ENCODE measurements around the gene ADD3. TPM values are rescaled to one million over a fixed set of nuclear protein-coding genes. Genes with fewer than 3 reads are reported as not detected.
"Not testable (repeated sequence)": the region's sequence is repeated elsewhere in the genome, so short reads cannot be mapped to it uniquely, and the experiment has no call there.

ADD3 gene
- total RNA-seq, 1 donor from 2014 or later, result 94.6 TPM

GRCh38 chr10:110115784-110116520 is 108.2 kb downstream of the ADD3 start:
- Histone ChIP-seq H3K27ac (no peak overlapping the region), H3K27me3 (ENCODE audit: low read depth) (no peaks in the 10 kb centered on the region), H3K4me3 (no peak overlapping the region), H3K9me3 (no peaks in the 10 kb centered on the region), H3K4me1 (no peaks in the 10 kb centered on the region), H3K36me3 (peaks cover 55% of the 10 kb centered on the region)
- DNase-seq (no peak), ATAC-seq (no peak)
- intact Hi-C loops (cut with DNase I), result no loop called here
- no peak for TF ChIP-seq CTCF (IDR thresholded peaks at IDR 0.05)

GRCh38 chr10:110118891-110119621 is 111.3 kb downstream of the ADD3 start:
- no peak for TF ChIP-seq CTCF (IDR thresholded peaks at IDR 0.05)
- H3K36me3 ChIP-seq, result peaks cover 66% of the 10 kb centered on the region
- H3K4me3 ChIP-seq, result no peak overlapping the region
- no peak overlapping the region for H3K27ac ChIP-seq
- ATAC-seq (peak; percentile 43 to 79), DNase-seq (no peak)
- no peaks in the 10 kb centered on the region for H3K9me3 ChIP-seq
- intact Hi-C loops (cut with DNase I), result no loop called here
- H3K27me3 ChIP-seq (ENCODE audit: low read depth), result no peaks in the 10 kb centered on the region
- no peaks in the 10 kb centered on the region for H3K4me1 ChIP-seq

- no peak overlapping the region for H3K4me3 ChIP-seq
- H3K36me3 ChIP-seq, result peaks cover 69% of the 10 kb centered on the region
- DNase-seq (no peak), ATAC-seq (no peak)
- no peaks in the 10 kb centered on the region for H3K9me3 ChIP-seq
- H3K27ac ChIP-seq, result no peak overlapping the region
- TF ChIP-seq CTCF (IDR thresholded peaks at IDR 0.05), result no peak
- intact Hi-C loops (cut with DNase I), result no loop called here
- no peaks in the 10 kb centered on the region for H3K27me3 ChIP-seq (ENCODE audit: low read depth)
- no peaks in the 10 kb centered on the region for H3K4me1 ChIP-seq
Measured at GRCh38 chr10:110123594-110123993, 115.8 kb downstream of the ADD3 start.

- TF ChIP-seq CTCF (IDR thresholded peaks at IDR 0.05), result no peak
- intact Hi-C loops (cut with DNase I), result no loop called here
- Histone ChIP-seq H3K4me3 (no peak overlapping the region), H3K4me1 (no peaks in the 10 kb centered on the region), H3K27me3 (ENCODE audit: low read depth) (no peaks in the 10 kb centered on the region), H3K27ac (no peak overlapping the region), H3K36me3 (peaks cover 74% of the 10 kb centered on the region), H3K9me3 (no peaks in the 10 kb centered on the region)
- no peak for ATAC-seq
- DNase-seq, result no peak
Measured at GRCh38 chr10:110129490-110129889, 121.7 kb downstream of the ADD3 start.

- DNase-seq (no peak), ATAC-seq (no peak)
Measured at GRCh38 chr10:110134917-110135316, 127.1 kb downstream of the ADD3 start.

GRCh38 chr10:110135836-110136235 is 128.1 kb downstream of the ADD3 start:
- not testable (repeated sequence) for H3K9me3 ChIP-seq; H3K27me3 ChIP-seq (ENCODE audit: low read depth); H3K4me3 ChIP-seq; H3K4me1 ChIP-seq; H3K27ac ChIP-seq; DNase-seq
- intact Hi-C loops (cut with DNase I), result loop anchor here (5.0 kb wide), 1 partner anchor 141 kb away; no protein-coding TSS in a partner anchor
- H3K36me3 ChIP-seq, result peaks cover 28% of the 10 kb centered on the region
- ATAC-seq, result peak in 1 of 2 donors; percentile 35

More at GRCh38 chr10:110134917-110135316, 127.1 kb downstream of the ADD3 start:
- H3K27me3 ChIP-seq (ENCODE audit: low read depth), result no peaks in the 10 kb centered on the region
- no peak overlapping the region for H3K27ac ChIP-seq
- H3K4me3 ChIP-seq, result no peak overlapping the region
- peaks cover 7% of the 10 kb centered on the region for H3K4me1 ChIP-seq
- H3K9me3 ChIP-seq, result no peaks in the 10 kb centered on the region
- TF ChIP-seq CTCF (IDR thresholded peaks at IDR 0.05), result no peak
- intact Hi-C loops (cut with DNase I), result loop anchor here (5.0 kb wide), 1 partner anchor 142 kb away; no protein-coding TSS in a partner anchor
- peaks cover 38% of the 10 kb centered on the region for H3K36me3 ChIP-seq

All from lower lobe of right lung (tissue), 2 donors.